Measurements from ENCODE around the gene PLEKHG5. TPM values are rescaled to one million over a fixed set of nuclear protein-coding genes. Genes with fewer than 3 reads are reported as not detected.

The PLEKHG5 gene
- total RNA-seq, 6 experiments from 2014 or later, result 0.70 to 2.3 (median 1.5) TPM

DNA sequence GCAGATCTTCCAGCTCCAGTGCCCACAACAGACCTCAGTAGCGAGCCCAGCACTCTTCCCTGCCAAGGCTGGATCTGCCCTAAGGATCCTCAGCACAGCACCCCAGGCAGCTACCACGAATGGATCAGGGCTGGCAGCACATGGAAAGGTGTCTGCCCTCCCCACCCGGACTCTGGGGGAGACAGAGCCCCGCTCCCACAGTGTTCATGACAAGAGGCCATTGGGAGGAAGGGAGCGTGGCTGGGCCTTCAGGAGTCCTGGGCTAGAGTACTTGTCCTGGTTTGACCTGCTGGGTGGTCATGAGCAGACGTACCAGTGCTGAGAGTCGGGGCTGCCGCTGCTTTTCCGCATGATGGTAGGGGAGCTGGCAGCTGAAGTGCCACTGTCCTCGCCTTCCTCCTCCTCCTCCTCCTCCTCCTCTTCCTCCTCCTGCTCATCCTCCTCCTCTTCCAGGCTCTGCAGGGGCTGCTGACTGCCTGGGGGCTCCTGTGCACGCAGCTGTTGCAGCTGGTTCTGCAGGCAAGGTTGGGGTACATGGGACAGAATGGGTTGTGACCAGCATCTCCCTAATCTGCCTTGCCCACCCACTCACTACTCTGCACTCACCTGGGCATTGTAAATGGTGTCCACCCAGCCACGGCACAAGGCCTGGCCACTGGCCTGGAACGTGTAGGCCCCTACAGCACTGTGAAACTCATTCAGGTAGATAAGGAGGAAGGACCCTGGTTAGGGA is 22.6 kb downstream of the PLEKHG5 start:
- intact Hi-C loops (cut with DNase I), result no loop called here
- Histone ChIP-seq H3K4me3 (no peak overlapping the region), H3K9me3 (no peaks in the 10 kb centered on the region), H3K36me3 (no peaks in the 10 kb centered on the region), H3K27ac (no peak overlapping the region), H3K4me1 (peaks cover 0 to 20% (median 4%) of the 10 kb centered on the region in 4 donors), H3K27me3 (no peaks in the 10 kb centered on the region)
- 89% methylated on average over 1 of the region's 13 CpGs for WGBS (ENCODE audit: insufficient coverage, low coverage, low lambda C conversion rate, missing lambda C conversion rate)
- TF ChIP-seq, protein P1, sequence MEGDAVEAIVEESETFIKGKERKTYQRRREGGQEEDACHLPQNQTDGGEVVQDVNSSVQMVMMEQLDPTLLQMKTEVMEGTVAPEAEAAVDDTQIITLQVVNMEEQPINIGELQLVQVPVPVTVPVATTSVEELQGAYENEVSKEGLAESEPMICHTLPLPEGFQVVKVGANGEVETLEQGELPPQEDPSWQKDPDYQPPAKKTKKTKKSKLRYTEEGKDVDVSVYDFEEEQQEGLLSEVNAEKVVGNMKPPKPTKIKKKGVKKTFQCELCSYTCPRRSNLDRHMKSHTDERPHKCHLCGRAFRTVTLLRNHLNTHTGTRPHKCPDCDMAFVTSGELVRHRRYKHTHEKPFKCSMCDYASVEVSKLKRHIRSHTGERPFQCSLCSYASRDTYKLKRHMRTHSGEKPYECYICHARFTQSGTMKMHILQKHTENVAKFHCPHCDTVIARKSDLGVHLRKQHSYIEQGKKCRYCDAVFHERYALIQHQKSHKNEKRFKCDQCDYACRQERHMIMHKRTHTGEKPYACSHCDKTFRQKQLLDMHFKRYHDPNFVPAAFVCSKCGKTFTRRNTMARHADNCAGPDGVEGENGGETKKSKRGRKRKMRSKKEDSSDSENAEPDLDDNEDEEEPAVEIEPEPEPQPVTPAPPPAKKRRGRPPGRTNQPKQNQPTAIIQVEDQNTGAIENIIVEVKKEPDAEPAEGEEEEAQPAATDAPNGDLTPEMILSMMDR (IDR thresholded peaks at IDR 0.05), result no peak
- TF ChIP-seq POLR2A (IDR thresholded peaks at IDR 0.05), result no peak
- DNase-seq (peak in 1 of 3 donors; percentile 48), ATAC-seq (no peak)

DNA sequence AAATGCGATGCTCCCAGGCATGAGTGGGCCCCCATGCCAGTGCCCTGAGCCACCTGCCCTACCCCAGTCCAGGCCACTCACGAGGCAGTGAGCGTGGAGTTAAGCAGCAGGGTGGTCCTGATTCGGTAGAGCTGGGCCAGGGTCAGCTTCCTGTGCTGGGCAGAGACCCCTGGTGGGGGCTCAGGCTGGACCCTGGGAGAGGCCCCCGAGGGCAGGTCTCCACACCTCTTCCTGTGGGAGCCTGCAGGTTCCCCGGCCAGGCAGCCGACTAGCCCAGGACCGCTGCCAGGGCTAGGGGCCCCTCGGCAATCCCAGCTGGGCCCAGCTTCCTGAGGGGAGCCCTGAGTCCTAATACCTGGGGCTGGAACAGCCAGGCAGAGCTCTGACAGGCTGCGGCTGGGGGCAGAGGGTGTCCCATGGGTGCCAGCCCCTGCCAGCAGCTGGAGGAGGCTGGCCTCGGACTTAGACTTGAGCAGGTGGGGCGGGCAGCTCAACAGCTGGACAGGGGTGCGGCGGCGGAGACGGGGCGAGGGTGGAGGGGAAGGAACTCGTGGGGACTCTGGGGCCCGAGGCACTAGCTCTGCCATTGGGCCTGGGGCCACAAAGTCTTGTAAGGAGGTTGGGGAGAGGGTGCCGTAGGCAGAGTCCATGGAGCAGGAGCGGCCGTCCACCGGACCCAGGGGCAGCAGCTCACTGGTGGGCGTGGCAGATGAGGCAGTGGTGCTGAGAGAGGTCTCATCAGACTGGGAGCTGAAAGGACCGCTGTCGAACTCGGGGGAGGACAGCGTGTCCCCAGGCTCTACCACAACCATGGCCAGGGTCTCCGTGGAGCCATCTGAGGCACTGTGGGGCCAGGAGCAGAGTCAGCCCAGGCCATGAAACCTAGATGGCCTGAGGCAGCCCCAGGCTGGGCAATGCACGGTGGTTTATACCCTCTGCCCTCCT is 23.5 kb downstream of the PLEKHG5 start:
- WGBS (ENCODE audit: insufficient coverage, low coverage, low lambda C conversion rate, missing lambda C conversion rate), result 96% methylated on average over 8 of the region's 30 CpGs
- H3K4me1 ChIP-seq, result peaks cover 0 to 22% (median 5%) of the 10 kb centered on the region in 4 donors
- no peaks in the 10 kb centered on the region for H3K36me3 ChIP-seq
- H3K27ac ChIP-seq, result no peak overlapping the region
- ATAC-seq (no peak), DNase-seq (peak in 1 of 3 donors; percentile 51)
- H3K9me3 ChIP-seq, result no peaks in the 10 kb centered on the region
- no peaks in the 10 kb centered on the region for H3K27me3 ChIP-seq
- TF ChIP-seq, protein P1 (IDR thresholded peaks at IDR 0.05), result no peak
- no peak for TF ChIP-seq POLR2A (IDR thresholded peaks at IDR 0.05)
- no peak overlapping the region for H3K4me3 ChIP-seq
- intact Hi-C loops (cut with DNase I), result no loop called here

DNA sequence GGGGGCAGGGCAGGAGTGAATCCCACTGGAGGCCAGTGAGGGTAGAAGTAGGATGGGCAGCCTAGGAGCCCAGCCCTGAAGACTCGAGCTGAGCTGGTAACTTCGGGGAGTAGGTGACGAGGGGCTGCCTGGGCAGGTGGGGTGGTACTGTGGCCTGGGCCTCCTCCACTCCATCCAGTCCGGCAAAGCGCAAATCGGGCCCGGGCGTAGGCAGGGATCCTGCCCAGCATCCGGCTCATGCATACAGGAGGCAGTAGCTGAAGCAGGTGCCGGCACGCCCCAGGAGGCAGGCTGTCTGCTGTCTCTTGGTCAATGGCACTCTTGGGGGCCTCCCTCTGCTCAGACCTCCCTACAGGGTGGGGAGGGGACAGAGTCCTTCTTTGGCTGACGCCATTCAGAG is 24.2 kb downstream of the PLEKHG5 start:
- Histone ChIP-seq H3K4me3 (no peak overlapping the region), H3K27ac (no peak overlapping the region), H3K9me3 (no peaks in the 10 kb centered on the region), H3K36me3 (no peaks in the 10 kb centered on the region), H3K27me3 (no peaks in the 10 kb centered on the region), H3K4me1 (peaks cover 0 to 18% (median 4%) of the 10 kb centered on the region in 4 donors)
- intact Hi-C loops (cut with DNase I), result no loop called here
- no peak for ATAC-seq
- DNase-seq, result no peak
- TF ChIP-seq, protein P1 (IDR thresholded peaks at IDR 0.05), result no peak
- no peak for TF ChIP-seq POLR2A (IDR thresholded peaks at IDR 0.05)
- no CpG with 5 or more reads among the region's 12 CpGs for WGBS (ENCODE audit: insufficient coverage, low coverage, low lambda C conversion rate, missing lambda C conversion rate)

DNA sequence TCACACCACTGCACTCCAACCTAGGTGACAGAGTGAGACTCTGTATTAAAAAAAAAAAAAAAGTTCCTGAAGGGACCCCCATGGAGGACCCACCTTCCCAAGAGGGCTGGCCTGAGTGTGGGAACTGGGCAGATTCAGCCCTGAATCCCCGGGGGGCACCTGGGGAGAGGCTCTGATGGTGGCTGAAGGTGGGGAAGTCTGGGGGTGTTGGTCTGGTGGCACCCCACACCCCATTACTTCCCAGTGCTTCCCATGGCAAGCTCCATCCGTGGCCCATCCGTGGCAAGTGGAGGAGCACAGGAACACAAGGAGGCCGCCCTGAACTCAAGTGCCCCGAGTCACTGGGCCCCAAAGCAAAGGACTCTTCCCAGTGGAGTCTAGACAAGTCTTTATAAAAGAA is 24.7 kb downstream of the PLEKHG5 start:
- H3K27me3 ChIP-seq, result no peaks in the 10 kb centered on the region
- no peak for DNase-seq
- H3K27ac ChIP-seq, result no peak overlapping the region
- 100% methylated on average over 1 of the region's 5 CpGs for WGBS (ENCODE audit: insufficient coverage, low coverage, low lambda C conversion rate, missing lambda C conversion rate)
- H3K9me3 ChIP-seq, result no peaks in the 10 kb centered on the region
- no peak overlapping the region for H3K4me3 ChIP-seq
- TF ChIP-seq, protein P1 (IDR thresholded peaks at IDR 0.05), result no peak
- TF ChIP-seq POLR2A (IDR thresholded peaks at IDR 0.05), result no peak
- no peaks in the 10 kb centered on the region for H3K36me3 ChIP-seq
- no peak for ATAC-seq
- intact Hi-C loops (cut with DNase I), result no loop called here
- H3K4me1 ChIP-seq, result peaks cover 0 to 13% (median 4%) of the 10 kb centered on the region in 4 donors

Measured in right lobe of liver (tissue), 6 donors.